Measurements from ENCODE around the gene DNAJB8.

Gene DNAJB8

GRCh38 chr3:128425846-128426127 lies 40.9 kb downstream of the DNAJB8 start:
- no peak for DNase-seq (ENCODE audit: low spot score)

- no peak for DNase-seq (ENCODE audit: low spot score)
Measured at GRCh38 chr3:128425142-128425845, 41.4 kb downstream of the DNAJB8 start.

- DNase-seq (ENCODE audit: low spot score): no peak
Measured at GRCh38 chr3:128424508-128425069, 42.1 kb downstream of the DNAJB8 start.

- DNase-seq (ENCODE audit: low spot score): no peak
Measured at GRCh38 chr3:128423525-128424147, 43.1 kb downstream of the DNAJB8 start.

GRCh38 chr3:128422762-128423524 lies 43.7 kb downstream of the DNAJB8 start:
- DNase-seq (ENCODE audit: low spot score): no peak

- no peak for DNase-seq (ENCODE audit: low spot score)
Measured at GRCh38 chr3:128421966-128422365, 44.7 kb downstream of the DNAJB8 start.

GRCh38 chr3:128421439-128421836 lies 45.3 kb downstream of the DNAJB8 start:
- no peak for DNase-seq (ENCODE audit: low spot score)

GRCh38 chr3:128420720-128421438 lies 45.8 kb downstream of the DNAJB8 start:
- DNase-seq (ENCODE audit: low spot score): no peak

- DNase-seq (ENCODE audit: low spot score): no peak
Measured at GRCh38 chr3:128420289-128420688, 46.4 kb downstream of the DNAJB8 start.

GRCh38 chr3:128419311-128419710 lies 47.4 kb downstream of the DNAJB8 start:
- DNase-seq (ENCODE audit: low spot score): no peak

- DNase-seq (ENCODE audit: low spot score): no peak
Measured at GRCh38 chr3:128418900-128419299, 47.8 kb downstream of the DNAJB8 start.

- DNase-seq (ENCODE audit: low spot score): no peak
Measured at GRCh38 chr3:128416578-128417211, 50.0 kb downstream of the DNAJB8 start.

- no peak for DNase-seq (ENCODE audit: low spot score)
Measured at GRCh38 chr3:128415773-128416577, 50.7 kb downstream of the DNAJB8 start.

GRCh38 chr3:128415200-128415772 lies 51.4 kb downstream of the DNAJB8 start:
- no peak for DNase-seq (ENCODE audit: low spot score)

- no peak for DNase-seq (ENCODE audit: low spot score)
Measured at GRCh38 chr3:128413413-128414205, 53.1 kb downstream of the DNAJB8 start.

- no peak for DNase-seq (ENCODE audit: low spot score)
Measured at GRCh38 chr3:128413003-128413370, 53.7 kb downstream of the DNAJB8 start.
